HCT116 (cell line): ENCODE data around the gene ASB15.

Experiments
- ATF3 ChIP-seq: IDR thresholded peaks from 2 replicates; pipeline ENCODE4 v1.6.1; 2012
- CEBPB ChIP-seq: IDR thresholded peaks from 2 replicates; pipeline ENCODE4 v1.6.1; 2012; ENCODE audit warnings: low read depth
- CTCF ChIP-seq, 3 experiments: fragments of 200-600 bp in 1 of 3; sonication (generic) in 1 of 3; IDR thresholded peaks in 2 of 3; conservative IDR thresholded peaks in 1 of 3; 2 replicates each; pipeline ENCODE4 v1.5.1; 2012 to 2017; ENCODE audit warnings: low read depth in 2 of 3, low read length in 2 of 3, antibody characterized with exemption in 1 of 3, borderline replicate concordance in 1 of 3, control low read depth in 1 of 3, mild to moderate bottlenecking in 1 of 3, mixed read lengths in 1 of 3, mixed run types in 1 of 3, moderate library complexity in 1 of 3; ENCODE audit not compliant: insufficient read depth in 1 of 3
- EZH2phosphoT487 ChIP-seq: fragments of 200-600 bp; IDR thresholded peaks from 2 replicates; pipeline ENCODE4 v1.6.1; 2018; ENCODE audit warnings: antibody characterized with exemption, borderline replicate concordance
- MAX ChIP-seq: IDR thresholded peaks from 2 replicates; pipeline ENCODE4 v1.6.1; 2012
- POLR2A ChIP-seq: IDR thresholded peaks from 2 replicates; pipeline ENCODE4 v1.7.0; 2011; ENCODE audit warnings: borderline replicate concordance; ENCODE audit not compliant: insufficient read depth, insufficient read length; ENCODE audit errors: extremely low read depth
- RAD21 ChIP-seq: IDR thresholded peaks from 2 replicates; pipeline ENCODE4 v1.6.1; 2012; ENCODE audit warnings: low read depth, mild to moderate bottlenecking
- SP1 ChIP-seq: IDR thresholded peaks from 2 replicates; pipeline ENCODE4 v1.6.1; 2012; ENCODE audit warnings: low read depth
- YY1 ChIP-seq: IDR thresholded peaks from 2 replicates; pipeline ENCODE4 v1.6.1; 2011; ENCODE audit warnings: low read length, low read depth, moderate library complexity, mild to moderate bottlenecking; ENCODE audit not compliant: insufficient replicate concordance; ENCODE audit errors: extremely low read depth
- ZBTB33 ChIP-seq: IDR thresholded peaks from 2 replicates; pipeline ENCODE4 v1.6.1; 2011; ENCODE audit warnings: mild to moderate bottlenecking, low read length, moderate library complexity; ENCODE audit not compliant: insufficient replicate concordance; ENCODE audit errors: extremely low read depth
- ZFX ChIP-seq: fragments of 450-650 bp; IDR thresholded peaks from 2 replicates; pipeline ENCODE4 v1.6.1; 2017

- no peak for TF ChIP-seq ZFX
- TF ChIP-seq CTCF (IDR thresholded peaks at IDR 0.05 in 2 of 3, conservative IDR thresholded peaks at IDR 0.05 in 1 of 3; ENCODE audit: borderline replicate concordance in 1 of 3, insufficient read depth in 1 of 3, low read depth in 2 of 3, low read length in 2 of 3): no peak
- TF ChIP-seq RAD21: no peak
- no peak for TF ChIP-seq ZBTB33
- no peak for TF ChIP-seq YY1
- no peak for TF ChIP-seq SP1
- no peak for TF ChIP-seq EZH2phosphoT487
- TF ChIP-seq CEBPB: no peak
- no peak for TF ChIP-seq POLR2A
- TF ChIP-seq MAX: no peak
- no peak for TF ChIP-seq ATF3
Observed at GRCh38 chr7:123615344-123615743, 13.7 kb downstream of the ASB15 start.
